ENCODE measurements around the gene SUZ12.

DNA sequence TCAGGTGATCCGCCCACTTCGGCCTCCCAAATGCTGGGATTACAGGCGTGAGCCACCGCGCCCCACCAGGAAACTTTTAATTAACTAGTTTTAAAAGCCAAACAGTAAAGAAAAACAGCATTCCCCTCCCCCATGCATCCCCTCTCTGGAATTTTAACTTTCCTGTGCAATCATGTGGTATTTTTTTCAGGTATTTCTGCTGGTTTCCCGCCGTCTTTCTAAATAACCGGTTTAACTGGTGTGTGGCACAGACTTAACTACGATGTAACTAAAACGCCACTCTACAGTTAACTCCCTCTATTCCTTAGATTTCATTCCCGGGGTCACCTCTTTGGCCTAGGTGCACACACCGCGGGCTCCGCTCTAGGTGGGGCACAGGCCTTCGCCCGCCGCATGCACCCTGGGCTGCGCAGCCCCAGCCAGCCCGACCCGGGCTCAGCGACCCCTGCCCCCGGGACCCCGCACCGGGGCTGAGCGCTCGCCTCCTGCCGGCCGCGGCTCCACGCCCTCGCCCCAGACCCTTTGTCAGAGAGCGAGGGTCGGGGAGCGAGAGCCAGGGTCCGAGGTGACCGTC, 20.2 kb upstream of the SUZ12 start:
- TF ChIP-seq, protein P1, sequence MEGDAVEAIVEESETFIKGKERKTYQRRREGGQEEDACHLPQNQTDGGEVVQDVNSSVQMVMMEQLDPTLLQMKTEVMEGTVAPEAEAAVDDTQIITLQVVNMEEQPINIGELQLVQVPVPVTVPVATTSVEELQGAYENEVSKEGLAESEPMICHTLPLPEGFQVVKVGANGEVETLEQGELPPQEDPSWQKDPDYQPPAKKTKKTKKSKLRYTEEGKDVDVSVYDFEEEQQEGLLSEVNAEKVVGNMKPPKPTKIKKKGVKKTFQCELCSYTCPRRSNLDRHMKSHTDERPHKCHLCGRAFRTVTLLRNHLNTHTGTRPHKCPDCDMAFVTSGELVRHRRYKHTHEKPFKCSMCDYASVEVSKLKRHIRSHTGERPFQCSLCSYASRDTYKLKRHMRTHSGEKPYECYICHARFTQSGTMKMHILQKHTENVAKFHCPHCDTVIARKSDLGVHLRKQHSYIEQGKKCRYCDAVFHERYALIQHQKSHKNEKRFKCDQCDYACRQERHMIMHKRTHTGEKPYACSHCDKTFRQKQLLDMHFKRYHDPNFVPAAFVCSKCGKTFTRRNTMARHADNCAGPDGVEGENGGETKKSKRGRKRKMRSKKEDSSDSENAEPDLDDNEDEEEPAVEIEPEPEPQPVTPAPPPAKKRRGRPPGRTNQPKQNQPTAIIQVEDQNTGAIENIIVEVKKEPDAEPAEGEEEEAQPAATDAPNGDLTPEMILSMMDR (IDR thresholded peaks at IDR 0.05; ENCODE audit: poor library complexity, severe bottlenecking): no peak
- TF ChIP-seq TAF1 (IDR thresholded peaks at IDR 0.05; ENCODE audit: low read depth) (no peak), EP300 (conservative IDR thresholded peaks at IDR 0.05; ENCODE audit: poor library complexity, severe bottlenecking) (no peak), POLR2AphosphoS5 (IDR thresholded peaks at IDR 0.05) (no peak)
- TF ChIP-seq, protein P2, sequence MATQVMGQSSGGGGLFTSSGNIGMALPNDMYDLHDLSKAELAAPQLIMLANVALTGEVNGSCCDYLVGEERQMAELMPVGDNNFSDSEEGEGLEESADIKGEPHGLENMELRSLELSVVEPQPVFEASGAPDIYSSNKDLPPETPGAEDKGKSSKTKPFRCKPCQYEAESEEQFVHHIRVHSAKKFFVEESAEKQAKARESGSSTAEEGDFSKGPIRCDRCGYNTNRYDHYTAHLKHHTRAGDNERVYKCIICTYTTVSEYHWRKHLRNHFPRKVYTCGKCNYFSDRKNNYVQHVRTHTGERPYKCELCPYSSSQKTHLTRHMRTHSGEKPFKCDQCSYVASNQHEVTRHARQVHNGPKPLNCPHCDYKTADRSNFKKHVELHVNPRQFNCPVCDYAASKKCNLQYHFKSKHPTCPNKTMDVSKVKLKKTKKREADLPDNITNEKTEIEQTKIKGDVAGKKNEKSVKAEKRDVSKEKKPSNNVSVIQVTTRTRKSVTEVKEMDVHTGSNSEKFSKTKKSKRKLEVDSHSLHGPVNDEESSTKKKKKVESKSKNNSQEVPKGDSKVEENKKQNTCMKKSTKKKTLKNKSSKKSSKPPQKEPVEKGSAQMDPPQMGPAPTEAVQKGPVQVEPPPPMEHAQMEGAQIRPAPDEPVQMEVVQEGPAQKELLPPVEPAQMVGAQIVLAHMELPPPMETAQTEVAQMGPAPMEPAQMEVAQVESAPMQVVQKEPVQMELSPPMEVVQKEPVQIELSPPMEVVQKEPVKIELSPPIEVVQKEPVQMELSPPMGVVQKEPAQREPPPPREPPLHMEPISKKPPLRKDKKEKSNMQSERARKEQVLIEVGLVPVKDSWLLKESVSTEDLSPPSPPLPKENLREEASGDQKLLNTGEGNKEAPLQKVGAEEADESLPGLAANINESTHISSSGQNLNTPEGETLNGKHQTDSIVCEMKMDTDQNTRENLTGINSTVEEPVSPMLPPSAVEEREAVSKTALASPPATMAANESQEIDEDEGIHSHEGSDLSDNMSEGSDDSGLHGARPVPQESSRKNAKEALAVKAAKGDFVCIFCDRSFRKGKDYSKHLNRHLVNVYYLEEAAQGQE (IDR thresholded peaks at IDR 0.05; ENCODE audit: borderline replicate concordance): no peak

All from neural cell (in vitro differentiated cells).